A549 (cell line): ENCODE measurements around the gene DDR1. TPM values are rescaled to one million over a fixed set of nuclear protein-coding genes. Genes with fewer than 3 reads are reported as not detected.

ENCODE experiments used
- ATAC-seq, 2 experiments: fragments of 200-7000 bp in 1 of 2; fragments of >200 bp in 1 of 2; cut with Nextera tagmentation in 1 of 2; cut with Tn5 transposase in 1 of 2; 3 replicates each; pipeline versions ENCODE4 v1.8.0 to v1.9.1; 2018 to 2020; ENCODE audit warnings: mild to moderate bottlenecking in 1 of 2, moderate library complexity in 1 of 2
- CTCF ChIA-PET: fragments of 300-600 bp; sonication (Branson Sonifier 250); formaldehyde crosslinking; extraction: SDS; loops from one replicate; lab custom pipeline; 2021; ENCODE audit warnings: antibody characterized with exemption, inconsistent platforms; lab: Yijun Ruan, JAX
- POLR2A ChIA-PET: fragments of 350-600 bp; formaldehyde crosslinking; extraction: SDS; loops from one replicate; lab custom pipeline; 2021; ENCODE audit warnings: antibody characterized with exemption, inconsistent platforms; lab: Yijun Ruan, JAX
- DNase-seq, 2 experiments: peaks; one replicate each; pipeline versions ENCODE4 v3.0.0 to v3.0.0-alpha.2; 2011 to 2016; ENCODE audit warnings: low read depth in 1 of 2, low spot score in 1 of 2
- FAIRE-seq: peaks from 2 replicates; lab custom pipeline; 2011; peaks lifted over from hg19 to GRCh38; lab: Jason Lieb, UNC
- H3K27ac ChIP-seq, 2 experiments: fragments of >200 bp; sonication (Bioruptor Twin); formaldehyde crosslinking; 3 replicates each; pipeline ENCODE4 v1.5.1; 2016 to 2017
- H3K4me1 ChIP-seq: fragments of >200 bp; sonication (Bioruptor Twin); formaldehyde crosslinking; 3 replicates; pipeline ENCODE4 v1.6.1; 2016
- H3K4me2 ChIP-seq: fragments of >200 bp; sonication (Bioruptor Twin); formaldehyde crosslinking; 3 replicates; pipeline ENCODE4 v1.6.1; 2016
- H3K4me3 ChIP-seq: fragments of >200 bp; sonication (Bioruptor Twin); formaldehyde crosslinking; 3 replicates; pipeline ENCODE4 v1.5.1; 2016
- H3K9me3 ChIP-seq: fragments of >200 bp; sonication (Bioruptor Twin); formaldehyde crosslinking; 3 replicates; pipeline ENCODE4 v1.6.1; 2016
- BCL3 ChIP-seq: fragments of >200 bp; sonication (Bioruptor Twin); formaldehyde crosslinking; IDR thresholded peaks from 3 replicates; pipeline ENCODE4 v1.6.1; 2016
- BHLHE40 ChIP-seq: IDR thresholded peaks from 2 replicates; pipeline ENCODE4 v1.6.1; 2012; ENCODE audit warnings: low read depth, low read length, inconsistent platforms
- CEBPB ChIP-seq, 2 experiments: fragments of >200 bp in 1 of 2; sonication (Bioruptor Twin) in 1 of 2; formaldehyde crosslinking in 1 of 2; IDR thresholded peaks; 2 replicates each; pipeline ENCODE4 v1.6.1; 2012 to 2016
- CTCF ChIP-seq: fragments of >200 bp; sonication (Bioruptor Twin); formaldehyde crosslinking; IDR thresholded peaks from 3 replicates; pipeline ENCODE4 v1.5.1; 2016
- EHF ChIP-seq: fragments of 250-450 bp; sonication (Bioruptor Pico); IDR thresholded peaks from 2 replicates; pipeline ENCODE4 v1.5.0; 2020; ENCODE audit warnings: mild to moderate bottlenecking
- EP300 ChIP-seq, 2 experiments: fragments of >200 bp; sonication (Bioruptor Twin); formaldehyde crosslinking; IDR thresholded peaks; 2 replicates in 1 of 2; 3 replicates in 1 of 2; pipeline ENCODE4 v1.6.1; 2016 to 2017
- FOSL2 ChIP-seq, 2 experiments: fragments of 450-650 bp in 1 of 2; fragments of >200 bp in 1 of 2; sonication (Bioruptor Twin) in 1 of 2; formaldehyde crosslinking; IDR thresholded peaks; 2 replicates each; pipeline versions ENCODE4 v1.5.0 to v1.6.1; 2016 to 2020; ENCODE audit warnings: mild to moderate bottlenecking in 1 of 2, moderate library complexity in 1 of 2
- FOXS1 ChIP-seq: fragments of 250-450 bp; sonication (Bioruptor Pico); IDR thresholded peaks from 2 replicates; pipeline ENCODE4 v1.5.0; 2020; ENCODE audit warnings: mild to moderate bottlenecking, moderate library complexity
- HDAC2 ChIP-seq: fragments of 200-600 bp; sonication (generic); IDR thresholded peaks from 2 replicates; pipeline ENCODE4 v1.6.1; 2016
- HES2 ChIP-seq: fragments of >200 bp; sonication (Bioruptor Twin); formaldehyde crosslinking; IDR thresholded peaks from 2 replicates; pipeline ENCODE4 v1.6.1; 2016
- HOXB5 ChIP-seq: fragments of 250-450 bp; sonication (Bioruptor Pico); IDR thresholded peaks from 2 replicates; pipeline ENCODE4 v1.5.0; 2020; ENCODE audit warnings: mild to moderate bottlenecking, moderate library complexity
- JUN ChIP-seq, 2 experiments: fragments of >200 bp; sonication (Bioruptor Twin); formaldehyde crosslinking; IDR thresholded peaks; 2 replicates in 1 of 2; 3 replicates in 1 of 2; pipeline ENCODE4 v1.6.1; 2016 to 2017
- JUNB ChIP-seq: fragments of >200 bp; sonication (Bioruptor Twin); formaldehyde crosslinking; IDR thresholded peaks from 2 replicates; pipeline ENCODE4 v1.6.1; 2016
- MAFK ChIP-seq: fragments of 450-650 bp; IDR thresholded peaks from 2 replicates; pipeline ENCODE4 v1.6.1; 2014; ENCODE audit not compliant: partially characterized antibody
- MAZ ChIP-seq: fragments of 150-350 bp; IDR thresholded peaks from 2 replicates; pipeline ENCODE4 v1.6.1; 2014; ENCODE audit warnings: antibody characterized with exemption, low read depth, low read length, borderline replicate concordance
- NR3C1 ChIP-seq: fragments of >200 bp; sonication (Bioruptor Twin); formaldehyde crosslinking; IDR thresholded peaks from 3 replicates; pipeline ENCODE4 v1.6.1; 2017
- PHF8 ChIP-seq: fragments of 200-600 bp; sonication (generic); IDR thresholded peaks from 2 replicates; pipeline ENCODE4 v1.6.1; 2016; ENCODE audit warnings: low read depth, mild to moderate bottlenecking, antibody characterized with exemption, moderate library complexity, borderline replicate concordance
- POLR2A ChIP-seq: IDR thresholded peaks from 2 replicates; pipeline ENCODE4 v1.6.1; 2012; ENCODE audit warnings: mild to moderate bottlenecking, low read length
- POLR2AphosphoS2 ChIP-seq: conservative IDR thresholded peaks from 2 replicates; pipeline ENCODE4 v1.6.1; 2012; ENCODE audit warnings: low read length, improper control_type of control experiment, inconsistent platforms
- SREBF2 ChIP-seq: fragments of 450-650 bp; IDR thresholded peaks from 2 replicates; pipeline ENCODE4 v1.6.1; 2014; ENCODE audit warnings: mild to moderate bottlenecking, moderate library complexity
- WGBS: methylation state at CpG from one replicate; pipeline ENCODE4 v1.1.6; 2017; ENCODE audit errors: missing lambda C conversion rate; 5-methylcytosine and 5-hydroxymethylcytosine counted together
- polyA minus RNA-seq: library from RNA; depleted of rRNA, polyadenylated mRNA; stranded (reverse); fragments of >200 nt; gene quantifications from 2 replicates; pipeline ENCODE4 v1.2.3, GENCODE V29; 2011; rRNA and poly(A)+ RNA removed
- polyA plus RNA-seq, 4 experiments: library from polyadenylated mRNA; depleted of rRNA in 3 of 4; stranded (reverse); fragments of >200 nt; fragmentation: RNase III in 1 of 4; extraction: RNeasy Plus Mini Kit Qiagen cat#74134 plus additional on column Dnase treatment in 1 of 4; gene quantifications; 2 replicates in 3 of 4; 3 replicates in 1 of 4; pipeline ENCODE4 v1.2.3, GENCODE V29; 2011 to 2017

Gene DDR1
- 19.8 and 25.8 TPM in 2 replicates for polyA plus RNA-seq (2011; rRNA removed)
- polyA plus RNA-seq (2012; cell fraction: cytosol; rRNA removed), result 16.8 and 23.0 TPM in 2 replicates
- polyA plus RNA-seq (2012; cell fraction: nucleus; rRNA removed), result 39.3 and 40.0 TPM in 2 replicates
- polyA plus RNA-seq (2017; fragmentation: RNase III; extraction: RNeasy Plus Mini Kit Qiagen cat#74134 plus additional on column Dnase treatment), result 31.9 to 44.2 TPM (median 43.5 TPM) in 3 replicates
- polyA minus RNA-seq, result 48.5 and 53.6 TPM in 2 replicates

DNA sequence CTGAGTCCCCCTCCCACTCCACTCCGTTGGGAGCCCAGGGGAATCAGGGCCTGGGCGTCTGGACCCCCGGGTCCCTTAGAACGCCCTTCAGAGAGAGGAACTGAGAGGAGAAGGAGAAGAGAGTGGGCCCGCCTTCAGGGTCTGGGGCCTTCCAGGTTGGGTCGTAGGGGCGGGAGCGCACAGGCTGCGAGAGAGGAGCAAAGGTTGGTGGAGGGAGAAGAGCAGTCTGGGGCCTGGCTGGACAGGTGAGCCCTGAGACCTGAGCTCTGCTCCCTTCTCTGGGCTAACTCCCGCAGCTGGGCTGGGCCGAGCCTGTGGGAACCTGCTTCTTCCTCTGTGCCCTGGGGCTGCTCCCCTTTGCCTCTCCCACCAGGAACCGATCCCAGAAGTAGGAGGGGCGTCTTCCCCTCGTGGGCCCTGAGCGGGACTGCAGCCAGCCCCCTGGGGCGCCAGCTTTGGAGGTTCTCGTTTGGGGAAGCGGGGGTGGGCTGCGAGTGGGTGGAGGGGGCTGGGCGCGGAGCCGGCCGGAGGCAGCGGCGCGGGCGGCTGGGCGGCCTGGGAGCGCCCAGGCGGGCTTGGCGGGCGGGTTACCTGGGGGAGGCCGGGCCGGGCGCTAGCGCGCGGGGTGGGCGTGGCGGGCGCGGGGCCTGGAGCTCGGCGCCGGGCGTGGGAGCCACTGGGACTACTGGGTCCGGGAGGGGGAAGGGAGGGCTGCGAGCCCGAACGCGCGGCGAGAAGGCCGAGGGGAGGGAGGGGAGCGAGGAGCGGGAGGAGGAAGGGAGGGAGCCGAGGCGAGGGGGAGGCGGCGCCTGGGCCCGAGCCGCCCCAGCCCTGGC is at the start of gene DDR1:
TSS of gene DDR1 (plus strand) at position 835 of the 836 bp plus-strand sequence. CDS start 4,211 bp downstream, outside the sequence.
- ChIA-PET POLR2A (interaction anchor here (0.7 to 2.0 kb wide), 6 partner anchors 24 to 205 kb away, joined by 3 to 10 read pairs (median 4); partner anchors contain the start of genes GTF2H4 and IER3), CTCF (interaction anchor here (0.8 to 3.7 kb wide), 10 partner anchors 27 to 205 kb away, joined by 3 to 25 read pairs (median 4); partner anchors contain the start of gene IER3)
- Histone ChIP-seq H3K27ac (peak within 1 kb of the TSS; percentile 99), H3K4me3 (peak within 1 kb of the TSS; percentile 98), H3K4me1 (peaks cover 40% of the 10 kb centered on the region), H3K4me2 (peak within 1 kb of the TSS; percentile 74), H3K9me3 (no peaks in the 10 kb centered on the region)
- FAIRE-seq (no peak), DNase-seq (peak; percentile 49 to 58), ATAC-seq (peak; percentile 37 to 40)
- WGBS, result 30% methylated on average over 9 of the region's 62 CpGs
- peak in 1 of 2 experiments; percentile 36; a peak in 1 of 5 replicates for TF ChIP-seq JUN (IDR thresholded peaks at IDR 0.05)
- no peak for TF ChIP-seq BCL3
- TF ChIP-seq POLR2A, result 0 out of 2 replicates have a peak, but pooled peaks have one; percentile 14
- no peak for TF ChIP-seq SREBF2
- no peak for TF ChIP-seq FOXS1 (CRISPR knock-in tag)

DNA sequence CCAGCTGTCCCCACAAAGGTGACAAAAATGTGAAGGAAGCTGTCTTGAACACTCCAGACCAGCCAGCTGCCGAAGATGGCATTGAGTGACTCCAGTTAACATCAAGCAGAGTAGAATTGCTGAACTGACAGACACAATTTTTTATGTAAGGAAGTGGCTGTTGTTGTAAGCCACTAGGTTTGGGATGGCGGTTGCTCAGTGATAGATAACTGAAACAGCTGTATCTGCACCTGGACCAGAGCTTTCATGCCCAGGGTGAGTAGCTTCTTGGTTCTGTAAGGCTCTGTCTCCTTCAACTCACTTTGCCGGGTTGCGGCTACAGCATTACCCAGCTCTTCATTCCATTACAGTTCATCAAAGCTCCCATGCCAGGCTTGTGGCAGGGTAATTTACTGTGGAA is 49.7 kb upstream of the DDR1 start:
- Histone ChIP-seq H3K9me3 (no peaks in the 10 kb centered on the region), H3K4me3 (no peak overlapping the region)
- no peak for ATAC-seq
- WGBS, result 89% methylated on average over 4 of the region's 4 CpGs
- DNase-seq, result no peak
- TF ChIP-seq CEBPB (IDR thresholded peaks at IDR 0.05) (no peak), EHF (CRISPR knock-in tag) (no peak), JUNB (no peak), HDAC2 (no peak), NR3C1 (no peak), POLR2A (no peak), POLR2AphosphoS2 (no peak), CTCF (no peak), HOXB5 (CRISPR knock-in tag) (no peak), PHF8 (no peak), MAFK (no peak), EP300 (IDR thresholded peaks at IDR 0.05) (no peak)
- TF ChIP-seq, all 56 proteins: peak for 0
- CTCF ChIA-PET, result interaction anchor here (0.6 to 3.1 kb wide), 8 partner anchors 12 to 532 kb away, joined by 3 to 17 read pairs (median 4); partner anchors contain the start of gene VARS2
- Histone ChIP-seq H3K4me2 (no peak overlapping the region), H3K27ac (no peak overlapping the region), H3K4me1 (peaks cover 1% of the 10 kb centered on the region; the same call in 2 of the 3 replicates)
- FAIRE-seq, result no peak
- POLR2A ChIA-PET, result no interaction called here

- POLR2A ChIA-PET, result no interaction called here
These were observed 48.7 kb upstream of the DDR1 start for GRCh38 chr6:30835576-30835975.

More at GRCh38 chr6:30835576-30835975, 48.7 kb upstream of the DDR1 start:
- no peak for ATAC-seq
- WGBS, result 73% methylated on average over 3 of the region's 3 CpGs
- Histone ChIP-seq H3K9me3 (no peaks in the 10 kb centered on the region), H3K4me1 (peaks cover 11% of the 10 kb centered on the region), H3K4me2 (no peak overlapping the region), H3K4me3 (no peak overlapping the region), H3K27ac (no peak overlapping the region)
- CTCF ChIA-PET, result interaction anchor here (0.7 to 3.1 kb wide), 5 partner anchors 42 to 531 kb away, joined by 3 to 17 read pairs (median 3); no protein-coding TSS in a partner anchor
- no peak for DNase-seq
- no peak for FAIRE-seq
- TF ChIP-seq MAZ, result no peak
- no peak for TF ChIP-seq BHLHE40
- TF ChIP-seq HES2, result no peak
- no peak for TF ChIP-seq FOSL2 (IDR thresholded peaks at IDR 0.05)
- no peak for TF ChIP-seq FOSL2 (CRISPR knock-in tag; IDR thresholded peaks at IDR 0.05)
- TF ChIP-seq CEBPB (IDR thresholded peaks at IDR 0.05), result no peak
- no peak for TF ChIP-seq MAFK
